Muscle of leg (tissue), 11 donors: ENCODE data around the gene NKAIN4. TPM values are rescaled to one million over a fixed set of nuclear protein-coding genes. Genes with fewer than 3 reads are reported as not detected.

Experiments
- DNase-seq: peaks from one replicate; pipeline ENCODE4 v3.0.0; 2013
- H3K27ac ChIP-seq: one replicate; pipeline ENCODE4 v1.5.1; 2013; ENCODE audit warnings: mild to moderate bottlenecking, low read length, control low read depth
- H3K27me3 ChIP-seq: one replicate; pipeline ENCODE4 v1.6.1; 2013; ENCODE audit warnings: low read length; ENCODE audit not compliant: control insufficient read depth, insufficient read depth
- H3K36me3 ChIP-seq: one replicate; pipeline ENCODE4 v1.6.1; 2013; ENCODE audit warnings: low read length; ENCODE audit not compliant: control insufficient read depth, insufficient read depth
- H3K4me1 ChIP-seq: one replicate; pipeline ENCODE4 v1.6.1; 2013; ENCODE audit warnings: low read length; ENCODE audit not compliant: control insufficient read depth, insufficient read depth
- H3K4me3 ChIP-seq: one replicate; pipeline ENCODE4 v1.5.1; 2013; ENCODE audit warnings: low read length, control low read depth
- H3K9me3 ChIP-seq: replicated peaks from 2 replicates; pipeline ENCODE4 v1.6.1; 2013; ENCODE audit warnings: low read depth, low read length; ENCODE audit not compliant: control insufficient read depth
- WGBS: methylation state at CpG from one replicate; pipeline ENCODE4 v1.1.5; 2013; ENCODE audit warnings: missing lambda C conversion rate; ENCODE audit not compliant: insufficient coverage; 5-methylcytosine and 5-hydroxymethylcytosine counted together
- polyA plus RNA-seq, 8 donors: library from polyadenylated mRNA; unstranded; fragments of 120-200 nt; gene quantifications; one replicate each; pipeline versions ENCODE4 v1.2.1 to v1.2.3, GENCODE V29; 2013; ENCODE audit warnings: inconsistent platforms in 1 of 8, low replicate concordance in 1 of 8; ENCODE audit not compliant: insufficient read length in 8 of 8, insufficient read depth in 1 of 8
- total RNA-seq: library from RNA; stranded (reverse); fragments of 120-200 nt; gene quantifications from one replicate; pipeline ENCODE4 v1.2.4, GENCODE V29; 2013

The NKAIN4 gene
- total and polyA plus RNA-seq, 9 donors, result 28.5 to 58.0 (median 37.7) TPM

- DNase-seq, result no peak
- Histone ChIP-seq H3K27me3 (peaks cover 4% of the 10 kb centered on the region), H3K4me1 (peaks cover 76% of the 10 kb centered on the region), H3K4me3 (peak overlapping the region; percentile 46), H3K9me3 (no peaks in the 10 kb centered on the region), H3K36me3 (peaks cover 2% of the 10 kb centered on the region), H3K27ac (peak overlapping the region; percentile 86)
- WGBS, result 48% methylated on average over 4 of the region's 7 CpGs
Observed at GRCh38 chr20:63268256-63268655, 14.0 kb upstream of the NKAIN4 start.

GRCh38 chr20:63267691-63268090 lies 13.4 kb upstream of the NKAIN4 start:
- 50% methylated on average over 6 of the region's 9 CpGs for WGBS
- H3K4me1 ChIP-seq, result peaks cover 80% of the 10 kb centered on the region
- peak overlapping the region; percentile 46 for H3K4me3 ChIP-seq
- H3K27me3 ChIP-seq, result peaks cover 4% of the 10 kb centered on the region
- peak; percentile 61 for DNase-seq
- H3K36me3 ChIP-seq, result peaks cover 2% of the 10 kb centered on the region
- H3K27ac ChIP-seq, result peak overlapping the region; percentile 86
- H3K9me3 ChIP-seq, result no peaks in the 10 kb centered on the region

GRCh38 chr20:63265891-63266515 lies 11.7 kb upstream of the NKAIN4 start:
- Histone ChIP-seq H3K4me1 (peaks cover 89% of the 10 kb centered on the region), H3K9me3 (no peaks in the 10 kb centered on the region), H3K27ac (peak overlapping the region; percentile 78), H3K27me3 (peaks cover 7% of the 10 kb centered on the region), H3K4me3 (peak overlapping the region; percentile 18), H3K36me3 (peaks cover 2% of the 10 kb centered on the region)
- WGBS, result 25% methylated on average over 12 of the region's 12 CpGs
- peak; percentile 94 for DNase-seq

DNA sequence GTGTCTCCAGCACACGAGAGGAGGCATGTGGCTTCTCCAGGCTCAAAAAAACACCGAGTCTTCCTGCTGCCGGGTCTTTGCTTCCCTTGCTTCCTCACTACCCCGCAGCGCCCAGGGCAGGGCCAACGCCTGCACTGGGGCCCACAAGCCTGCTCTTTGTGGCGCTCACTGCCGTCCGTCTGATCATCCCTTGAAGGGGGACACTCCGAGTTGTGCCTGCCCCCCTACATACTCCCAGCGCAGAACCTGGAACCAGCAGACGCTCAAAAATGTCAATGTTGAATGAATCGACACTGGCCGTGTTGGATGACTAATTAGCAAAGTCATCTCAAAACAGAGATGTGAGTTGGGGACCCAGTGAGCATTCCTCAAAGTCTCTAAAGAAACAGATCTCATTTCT lies 10.3 kb upstream of the NKAIN4 start:
- Histone ChIP-seq H3K36me3 (no peaks in the 10 kb centered on the region), H3K27ac (peak overlapping the region; percentile 78), H3K9me3 (no peaks in the 10 kb centered on the region), H3K4me1 (peaks cover 91% of the 10 kb centered on the region), H3K27me3 (peaks cover 7% of the 10 kb centered on the region), H3K4me3 (no peak overlapping the region)
- 44% methylated on average over 14 of the region's 14 CpGs for WGBS
- peak; percentile 70 for DNase-seq

GRCh38 chr20:63264000-63264399 lies 9.7 kb upstream of the NKAIN4 start:
- H3K4me1 ChIP-seq, result peaks cover 91% of the 10 kb centered on the region
- H3K9me3 ChIP-seq, result no peaks in the 10 kb centered on the region
- WGBS, result 87% methylated on average over 10 of the region's 10 CpGs
- H3K36me3 ChIP-seq, result no peaks in the 10 kb centered on the region
- no peak overlapping the region for H3K4me3 ChIP-seq
- peaks cover 7% of the 10 kb centered on the region for H3K27me3 ChIP-seq
- DNase-seq, result no peak
- no peak overlapping the region for H3K27ac ChIP-seq

DNA sequence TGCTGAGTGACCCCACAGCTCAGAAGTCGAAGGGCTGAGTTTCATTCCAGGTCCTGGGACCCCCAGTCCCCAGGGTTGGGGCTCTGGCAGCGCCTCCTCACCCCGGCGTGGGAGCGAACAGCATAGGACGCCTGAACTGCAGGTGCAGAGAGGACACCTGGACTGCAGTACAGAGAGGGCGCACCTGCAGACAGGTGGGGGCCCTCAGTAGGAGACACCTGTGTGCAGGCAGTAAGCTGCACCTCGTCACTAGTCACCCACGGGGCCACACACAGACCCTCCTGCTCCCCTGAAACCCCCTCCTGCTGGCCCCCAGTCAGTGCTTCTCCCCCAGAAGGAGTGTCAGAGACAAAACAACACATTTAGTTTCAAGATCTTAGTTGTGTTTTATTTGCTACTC lies 8.6 kb upstream of the NKAIN4 start:
- Histone ChIP-seq H3K27me3 (peaks cover 7% of the 10 kb centered on the region), H3K27ac (no peak overlapping the region), H3K36me3 (no peaks in the 10 kb centered on the region), H3K4me3 (no peak overlapping the region), H3K4me1 (peaks cover 91% of the 10 kb centered on the region), H3K9me3 (no peaks in the 10 kb centered on the region)
- no peak for DNase-seq
- WGBS, result 70% methylated on average over 7 of the region's 9 CpGs

DNA sequence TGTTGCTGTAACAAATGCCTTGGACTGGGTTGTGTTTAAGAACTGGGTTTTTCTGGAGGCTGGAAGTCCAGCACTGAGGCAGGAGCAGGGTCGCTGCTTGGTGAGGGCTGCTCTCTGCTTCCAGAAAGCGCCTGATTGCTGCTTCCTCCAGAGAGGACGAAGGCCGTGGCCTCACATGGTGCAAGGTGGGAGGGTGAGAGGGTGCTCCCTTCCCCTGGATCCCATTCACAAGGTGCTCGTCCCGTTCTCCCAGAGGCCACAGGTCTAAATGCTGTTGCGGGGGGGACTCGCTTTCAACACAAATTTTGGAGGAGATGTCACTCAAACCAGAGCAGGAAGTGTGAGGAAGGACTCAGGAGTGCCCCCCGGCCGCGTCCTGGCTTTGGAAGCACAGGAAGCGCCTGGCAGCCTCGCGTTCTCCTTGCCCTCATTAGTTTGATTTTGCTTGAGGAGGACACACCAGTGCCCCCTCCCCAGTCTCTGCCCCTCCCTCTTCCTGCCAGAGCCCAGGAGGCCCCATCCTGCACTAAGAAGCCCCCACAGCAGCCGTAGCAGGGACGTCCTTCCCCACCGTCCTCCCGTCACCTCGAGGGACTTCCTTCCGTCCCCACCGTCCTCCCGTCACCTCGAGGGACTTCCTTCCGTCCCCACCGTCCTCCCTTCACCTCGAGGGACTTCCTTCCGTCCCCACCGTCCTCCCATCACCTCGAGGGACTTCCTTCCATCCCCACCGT lies 7.7 kb upstream of the NKAIN4 start:
- Histone ChIP-seq H3K27me3 (peaks cover 7% of the 10 kb centered on the region), H3K36me3 (no peaks in the 10 kb centered on the region), H3K4me3 (no peak overlapping the region)

GRCh38 chr20:63261060-63261794 lies 7.0 kb upstream of the NKAIN4 start:
- DNase-seq, result no peak
- peaks cover 9% of the 10 kb centered on the region for H3K27me3 ChIP-seq
- 27% methylated on average over 19 of the region's 25 CpGs for WGBS

More for the DNA sequence above, 7.7 kb upstream of the NKAIN4 start:
- WGBS, result 36% methylated on average over 27 of the region's 30 CpGs
- no peak for DNase-seq
- Histone ChIP-seq H3K27ac (peak overlapping the region; percentile 62), H3K9me3 (no peaks in the 10 kb centered on the region), H3K4me1 (peaks cover 88% of the 10 kb centered on the region)

GRCh38 chr20:63260521-63260920 lies 6.3 kb upstream of the NKAIN4 start:
- Histone ChIP-seq H3K4me1 (peaks cover 88% of the 10 kb centered on the region), H3K9me3 (no peaks in the 10 kb centered on the region), H3K27ac (no peak overlapping the region), H3K4me3 (no peak overlapping the region), H3K36me3 (no peaks in the 10 kb centered on the region), H3K27me3 (peaks cover 10% of the 10 kb centered on the region)
- no peak for DNase-seq
- WGBS, result 61% methylated on average over 12 of the region's 15 CpGs

More at GRCh38 chr20:63261060-63261794, 7.0 kb upstream of the NKAIN4 start:
- peak overlapping the region; percentile 62 for H3K27ac ChIP-seq
- H3K9me3 ChIP-seq, result no peaks in the 10 kb centered on the region
- H3K4me3 ChIP-seq, result no peak overlapping the region
- peaks cover 88% of the 10 kb centered on the region for H3K4me1 ChIP-seq
- H3K36me3 ChIP-seq, result no peaks in the 10 kb centered on the region
